Loucy (cell line): ENCODE measurements around the gene PDGFC.

Source experiments
- CTCF ChIP-seq: fragments of 200-600 bp; sonication (generic); conservative IDR thresholded peaks from 2 replicates; pipeline ENCODE4 v1.5.1; 2014; ENCODE audit warnings: mild to moderate bottlenecking, antibody characterized with exemption, low read length
- EZH2phosphoT487 ChIP-seq: fragments of 200-600 bp; IDR thresholded peaks from 2 replicates; pipeline ENCODE4 v1.6.1; 2018; ENCODE audit warnings: antibody characterized with exemption, mild to moderate bottlenecking, moderate library complexity, borderline replicate concordance

GRCh38 chr4:156875055-156875454 lies 96.5 kb downstream of the PDGFC start:
- TF ChIP-seq CTCF (no peak), EZH2phosphoT487 (no peak)
